RPMI8226 (cell line): ENCODE data around the gene CAND2.
"Not testable (repeated sequence)": the region's sequence is repeated elsewhere in the genome, so short reads cannot be mapped to it uniquely, and the experiment has no call there.

Experiments used
- DNase-seq: peaks from one replicate; pipeline ENCODE4 v3.0.0-alpha.2; 2015

The CAND2 gene

DNA sequence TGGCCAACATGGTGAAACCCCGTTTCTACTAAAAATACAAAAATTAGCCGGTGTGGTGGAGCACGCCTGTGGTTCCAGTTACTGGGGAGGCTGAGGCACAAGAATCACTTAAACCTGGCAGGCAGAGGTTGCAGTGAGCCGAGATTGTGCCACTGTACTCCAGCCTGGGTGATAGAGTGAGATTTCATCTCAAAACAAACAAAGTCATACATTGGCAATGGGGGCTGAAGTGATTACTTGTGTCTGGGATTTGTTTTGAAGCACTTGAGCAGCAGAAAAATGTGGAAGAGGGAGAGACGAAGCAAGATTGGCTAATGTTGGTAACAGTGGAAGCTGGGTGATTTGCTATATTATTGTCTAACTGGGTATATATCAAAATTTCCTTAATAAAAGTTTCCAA, 24.0 kb upstream of the CAND2 start:
- DNase-seq: no peak

DNA sequence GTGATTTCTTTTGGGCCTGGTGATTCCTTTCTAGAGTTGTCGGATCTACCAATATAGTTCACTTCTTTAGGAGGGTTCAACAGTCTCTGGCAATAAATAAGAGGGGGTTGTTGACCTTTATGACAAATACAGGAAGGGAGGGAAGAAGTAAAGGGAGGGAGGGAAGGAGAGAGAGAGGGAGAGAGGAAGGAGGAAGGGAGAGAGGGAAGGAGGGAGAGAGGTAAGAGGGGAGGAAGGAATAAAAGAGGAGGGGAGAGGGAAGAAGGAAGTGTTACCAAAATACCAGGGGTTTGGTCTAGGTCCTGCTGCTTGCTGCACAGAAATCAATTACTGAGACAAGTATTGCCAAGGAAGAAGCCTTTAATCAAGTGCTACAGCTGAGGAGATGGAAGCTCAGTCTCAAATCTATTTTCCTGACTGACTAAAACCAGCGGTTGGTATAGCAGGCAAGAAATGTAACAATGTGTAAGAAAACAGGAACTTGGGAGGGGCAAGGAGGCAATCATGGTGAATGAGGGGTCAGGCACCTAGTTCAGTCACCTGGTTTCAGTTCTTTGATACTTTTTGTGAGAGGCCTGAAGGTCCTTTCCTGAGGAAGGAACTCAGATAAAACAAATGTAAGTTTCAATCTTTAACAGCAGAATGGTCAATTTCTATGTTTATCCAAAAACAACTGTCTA, 23.3 kb upstream of the CAND2 start:
- peak; percentile 37 for DNase-seq

DNA sequence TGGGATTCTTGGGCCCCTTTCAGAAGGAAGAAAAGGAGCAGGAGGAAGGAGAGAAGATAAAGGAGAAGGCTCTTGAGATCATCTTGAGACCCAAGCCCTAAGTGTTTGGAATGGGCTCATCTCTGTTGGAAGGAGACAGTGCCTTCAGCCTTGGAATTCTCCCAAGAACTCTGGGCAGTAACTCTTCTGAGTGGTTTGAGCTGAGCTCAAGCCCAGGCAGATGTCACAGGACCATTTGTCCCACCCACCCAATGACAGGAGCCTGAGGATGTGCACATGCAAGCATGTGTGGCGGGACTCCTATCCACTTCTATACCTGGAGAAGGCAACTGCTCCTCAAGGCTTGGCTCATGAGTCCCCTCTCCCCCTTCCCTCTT, 22.8 kb upstream of the CAND2 start:
- DNase-seq: no peak

DNA sequence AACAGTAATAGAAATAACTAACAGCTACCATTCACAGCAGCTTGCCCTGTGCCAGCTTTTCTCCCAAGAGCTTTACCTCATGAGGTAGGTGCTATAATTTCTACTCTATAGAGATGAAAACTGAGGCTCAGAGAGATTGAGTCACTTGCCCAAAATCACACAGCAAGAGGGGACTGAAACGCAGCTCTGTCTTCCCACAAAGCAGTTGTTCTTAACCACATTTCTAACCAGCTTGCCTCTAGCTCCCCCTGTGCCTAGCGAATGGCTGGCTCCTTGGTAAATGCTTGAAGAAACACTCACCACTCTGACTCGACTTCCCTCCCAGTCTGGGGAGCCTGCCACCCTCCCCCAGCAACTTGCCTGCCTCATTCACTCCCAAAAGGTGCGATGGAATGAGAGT, 21.9 kb upstream of the CAND2 start:
- no peak for DNase-seq

DNA sequence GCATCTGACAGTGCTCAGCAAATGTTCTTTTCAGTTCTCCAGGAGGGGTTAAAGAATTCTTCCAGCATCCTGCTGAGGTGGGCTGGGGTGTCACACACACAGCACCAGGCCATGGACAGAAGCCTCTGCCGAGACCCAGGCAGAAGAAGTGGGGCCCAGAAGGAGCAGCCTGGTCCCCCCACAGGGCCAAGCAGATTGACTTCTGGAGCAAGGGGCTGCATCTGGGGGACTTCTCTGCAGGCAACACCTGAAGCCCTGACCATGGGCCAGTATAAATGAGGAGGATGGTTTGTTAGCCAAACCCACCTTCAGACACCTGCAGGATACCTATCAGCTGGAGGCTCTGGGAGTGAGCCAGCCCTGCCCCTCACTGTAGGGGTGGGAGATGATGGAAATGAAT, 21.3 kb upstream of the CAND2 start:
- no peak for DNase-seq

DNA sequence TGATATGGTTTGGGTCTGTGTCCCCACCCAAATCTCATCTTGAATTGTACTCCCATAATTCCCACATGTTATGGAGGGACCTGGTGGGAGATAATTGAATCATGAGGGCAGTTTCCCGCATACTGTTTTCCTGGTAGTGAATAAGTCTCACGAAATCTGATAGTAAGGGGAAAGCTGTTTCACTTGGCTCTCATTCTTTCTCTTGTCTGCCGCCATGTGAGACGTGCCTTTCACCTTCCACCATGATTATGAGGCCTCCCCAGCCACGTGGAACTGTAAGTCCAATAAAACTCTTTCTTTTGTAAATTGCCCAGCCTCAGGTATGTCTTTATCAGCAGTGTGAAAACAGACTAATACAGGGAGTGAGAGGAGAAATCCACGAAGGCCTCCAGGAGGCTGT, 20.5 kb upstream of the CAND2 start:
- not testable (repeated sequence) for DNase-seq

DNA sequence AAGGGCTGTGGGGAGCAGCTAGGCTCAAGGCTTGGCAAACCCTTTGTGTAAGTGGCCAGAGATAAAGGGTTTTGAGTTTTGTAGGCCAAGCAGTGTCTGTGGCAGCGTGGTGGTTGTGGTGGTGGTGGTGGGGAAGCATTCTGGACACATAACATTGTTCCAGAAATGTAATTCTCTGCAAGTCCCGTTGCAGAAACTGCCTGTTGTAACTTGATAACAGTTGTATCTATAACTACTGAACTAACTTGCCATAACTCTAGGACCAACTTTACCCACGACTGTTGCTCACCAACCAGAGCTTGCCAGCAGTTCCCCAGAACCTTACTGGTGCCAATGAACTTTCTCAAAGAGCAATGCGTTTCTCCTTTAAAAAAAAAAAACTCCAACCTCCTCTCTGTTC, 19.3 kb upstream of the CAND2 start:
- DNase-seq: no peak

DNA sequence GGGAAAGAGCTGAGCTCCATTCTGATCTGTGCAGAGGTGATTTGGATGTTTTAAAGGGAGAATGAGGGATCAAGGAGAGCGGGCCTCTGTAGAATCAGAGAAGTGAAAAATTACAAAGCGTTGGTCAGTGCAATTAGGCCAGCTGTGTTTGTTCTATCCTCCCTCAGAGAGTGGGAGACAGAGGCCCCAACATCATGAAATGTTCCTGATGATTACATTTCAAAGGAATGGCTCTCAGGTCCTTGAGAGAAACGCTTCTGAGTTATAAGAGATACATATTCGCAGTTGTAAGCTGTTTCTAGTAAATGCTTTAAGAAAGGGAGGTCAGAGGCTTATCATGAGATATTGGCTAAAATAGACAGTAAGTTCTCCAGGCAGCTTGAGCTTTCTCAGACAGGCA, 15.7 kb upstream of the CAND2 start:
- no peak for DNase-seq

DNA sequence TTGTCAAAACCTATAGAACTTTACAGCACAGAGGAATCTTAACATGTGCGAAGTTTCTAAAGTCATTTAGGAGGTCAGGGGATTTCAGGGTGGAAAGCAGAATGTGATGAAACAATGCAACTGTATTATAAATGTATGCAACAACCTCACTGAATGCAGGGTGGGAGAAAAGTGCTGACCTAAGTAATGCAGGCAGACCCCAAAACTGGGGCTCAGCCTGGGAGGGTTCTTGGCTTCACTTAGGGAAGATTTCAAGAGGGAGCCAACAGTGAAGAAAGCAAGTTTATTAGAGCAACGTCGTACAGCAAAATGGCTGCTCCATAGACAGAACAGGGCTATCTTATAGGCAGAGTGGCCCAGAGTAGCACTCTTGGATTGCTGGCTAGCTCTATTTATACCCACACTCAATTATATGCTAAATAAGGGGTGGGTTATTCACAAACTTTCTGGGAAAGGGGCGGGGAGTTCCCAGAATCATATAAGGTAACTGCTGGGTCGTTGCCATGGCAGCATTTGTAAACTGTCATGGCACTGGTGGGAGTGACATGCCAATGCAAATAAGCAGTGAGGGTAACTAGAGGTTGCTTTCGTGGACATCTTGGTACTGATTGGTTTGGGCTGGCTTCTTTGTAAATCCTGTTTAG, 14.2 kb upstream of the CAND2 start:
- no peak for DNase-seq

DNA sequence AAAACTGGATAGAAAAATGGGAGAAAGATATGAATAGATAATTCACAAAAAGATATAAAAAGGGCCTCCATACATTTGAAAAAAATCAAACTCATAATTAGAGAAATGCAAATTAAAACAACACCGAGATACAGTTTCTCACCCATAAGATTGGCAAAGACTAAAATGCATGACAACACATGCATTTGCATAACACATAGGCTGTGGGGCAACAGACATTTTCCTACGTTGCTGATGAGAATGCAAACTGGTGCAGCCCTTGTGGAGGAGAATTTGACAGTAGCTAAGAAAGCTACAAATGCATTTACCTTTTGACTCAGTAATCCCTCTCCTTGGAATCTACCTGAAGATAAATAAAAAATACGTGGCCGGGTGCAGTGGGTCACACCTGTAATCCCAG, 11.4 kb upstream of the CAND2 start:
- DNase-seq: no peak

DNA sequence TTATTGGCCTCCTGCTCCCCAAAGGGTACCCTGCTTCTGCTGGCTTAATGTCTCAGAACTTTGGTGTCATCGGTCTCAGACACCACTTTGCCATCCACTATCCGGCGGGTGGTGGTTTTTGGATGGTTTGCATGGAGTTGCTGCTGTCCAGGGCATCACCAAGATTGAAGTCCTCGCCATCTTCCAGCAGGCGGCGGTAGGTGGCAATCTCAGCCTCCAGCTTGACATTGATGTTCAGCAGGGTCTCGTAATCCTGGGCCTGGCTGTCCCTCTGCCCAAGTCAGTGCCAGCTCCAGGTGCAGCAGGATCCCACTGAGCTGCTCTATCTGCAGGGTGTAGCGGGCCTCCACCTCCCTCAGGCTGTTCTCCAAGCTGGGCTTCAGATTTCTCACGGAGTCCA, 9.1 kb upstream of the CAND2 start:
- peak; percentile 52 for DNase-seq

DNA sequence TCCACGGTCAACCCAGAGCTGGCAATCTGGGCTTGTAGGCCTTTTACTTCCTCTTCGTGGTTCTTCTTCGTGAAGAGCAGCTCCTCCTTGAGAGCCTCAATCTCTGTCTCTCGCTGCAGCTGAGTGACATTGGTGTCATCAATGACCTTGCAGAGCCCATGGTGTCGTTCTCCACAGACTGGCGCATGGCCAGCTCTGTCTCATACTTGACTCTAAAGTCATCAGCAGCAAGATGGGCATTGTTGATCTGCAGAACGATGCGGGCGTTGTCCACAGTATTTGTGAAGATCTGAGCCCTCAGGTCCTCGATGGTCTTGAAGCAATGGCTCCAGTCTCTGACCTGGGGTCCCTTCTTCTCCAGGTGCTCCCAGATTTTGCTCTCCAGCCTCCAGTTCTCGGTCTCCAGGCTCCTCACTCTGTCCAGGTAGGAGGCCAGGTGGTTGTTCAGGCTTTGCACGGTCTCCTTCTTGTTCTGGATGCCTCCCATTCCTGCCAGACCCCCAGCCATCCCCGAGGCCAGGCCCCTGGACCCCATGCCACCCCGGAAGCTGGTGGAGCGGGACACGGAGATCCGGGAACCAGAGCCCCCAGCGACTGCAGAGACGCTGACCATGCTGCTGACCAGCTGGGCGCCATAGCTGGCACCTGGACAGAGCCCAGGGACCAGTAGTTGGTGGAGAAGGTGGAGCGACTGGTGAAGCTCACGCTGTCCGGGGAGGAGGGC, 8.4 kb upstream of the CAND2 start:
- DNase-seq: not testable (repeated sequence)

DNA sequence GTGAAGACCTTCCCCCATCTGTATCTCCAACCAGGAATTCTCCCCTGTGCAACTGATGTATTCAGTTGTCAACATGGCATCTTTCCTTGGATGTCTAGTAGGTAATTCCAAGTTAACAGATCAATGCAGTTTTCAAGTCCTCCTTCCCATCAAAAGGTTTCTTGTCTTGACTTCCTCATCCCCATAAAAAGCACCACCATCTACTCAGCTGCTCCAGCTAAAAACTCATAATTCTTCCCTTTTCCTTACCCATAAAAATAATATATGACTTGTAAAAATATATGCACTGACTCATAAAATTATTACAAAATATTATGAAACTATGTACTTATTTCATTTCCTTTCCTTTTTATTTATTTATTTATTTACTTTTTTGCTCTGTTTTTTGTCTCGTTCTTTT, 5.0 kb upstream of the CAND2 start:
- no peak for DNase-seq

DNA sequence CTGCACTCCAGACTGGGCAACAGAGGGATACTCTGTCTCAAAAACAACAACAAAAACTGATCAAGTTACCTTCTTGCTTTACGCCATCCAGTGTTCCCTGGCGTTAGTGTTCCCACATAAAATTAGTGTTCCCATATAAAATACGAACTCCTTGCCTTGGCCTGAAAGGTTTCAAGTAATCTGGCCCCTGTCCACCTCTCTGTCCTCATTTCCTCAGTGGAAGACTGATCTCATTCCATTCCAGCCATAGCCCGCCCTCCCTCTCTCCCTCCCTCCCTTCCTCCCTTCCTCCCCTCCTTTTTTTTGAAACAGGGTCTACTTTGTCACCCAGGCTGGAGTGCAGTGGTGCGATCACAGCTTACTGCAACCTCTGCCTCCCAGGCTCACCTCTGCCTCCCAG, 2.8 kb upstream of the CAND2 start:
- no peak for DNase-seq

DNA sequence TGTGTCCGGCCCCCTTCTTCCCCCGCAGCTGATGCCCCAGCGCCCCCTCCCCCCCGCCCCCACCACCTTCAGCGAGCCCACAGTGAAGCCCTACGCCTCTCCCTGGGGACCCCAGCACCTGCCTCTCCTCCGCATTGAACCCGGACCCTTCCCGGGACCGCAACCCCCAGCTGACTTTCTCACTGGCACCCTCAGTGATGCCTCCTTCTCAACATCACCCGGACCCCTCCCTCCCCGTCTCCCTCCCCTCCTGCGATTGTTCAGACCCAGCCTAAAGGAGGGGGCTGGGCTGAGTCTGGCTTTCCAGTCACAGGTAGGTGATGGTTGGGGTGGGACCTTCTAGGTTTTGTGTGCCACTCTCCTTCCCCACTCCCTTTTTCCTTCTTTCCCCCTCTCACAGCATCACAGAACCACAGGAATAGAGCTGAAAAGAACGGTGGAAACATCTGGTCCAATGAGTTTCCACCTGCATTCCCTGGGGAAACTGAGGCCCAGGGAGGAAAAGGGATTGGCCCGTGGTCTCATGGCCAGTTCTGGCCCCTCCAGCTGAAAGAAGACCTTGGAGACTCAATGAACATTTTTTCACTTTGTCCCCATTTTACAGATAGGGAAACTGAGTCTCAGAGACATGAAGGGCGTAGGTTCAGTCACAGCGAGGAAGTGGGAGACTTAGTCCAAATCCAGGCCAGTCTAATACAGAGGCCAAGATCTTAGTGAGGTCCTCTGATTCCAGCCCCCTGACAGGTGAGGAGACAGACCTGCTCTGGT, 828 bp downstream of the CAND2 start:
- DNase-seq: no peak

DNA sequence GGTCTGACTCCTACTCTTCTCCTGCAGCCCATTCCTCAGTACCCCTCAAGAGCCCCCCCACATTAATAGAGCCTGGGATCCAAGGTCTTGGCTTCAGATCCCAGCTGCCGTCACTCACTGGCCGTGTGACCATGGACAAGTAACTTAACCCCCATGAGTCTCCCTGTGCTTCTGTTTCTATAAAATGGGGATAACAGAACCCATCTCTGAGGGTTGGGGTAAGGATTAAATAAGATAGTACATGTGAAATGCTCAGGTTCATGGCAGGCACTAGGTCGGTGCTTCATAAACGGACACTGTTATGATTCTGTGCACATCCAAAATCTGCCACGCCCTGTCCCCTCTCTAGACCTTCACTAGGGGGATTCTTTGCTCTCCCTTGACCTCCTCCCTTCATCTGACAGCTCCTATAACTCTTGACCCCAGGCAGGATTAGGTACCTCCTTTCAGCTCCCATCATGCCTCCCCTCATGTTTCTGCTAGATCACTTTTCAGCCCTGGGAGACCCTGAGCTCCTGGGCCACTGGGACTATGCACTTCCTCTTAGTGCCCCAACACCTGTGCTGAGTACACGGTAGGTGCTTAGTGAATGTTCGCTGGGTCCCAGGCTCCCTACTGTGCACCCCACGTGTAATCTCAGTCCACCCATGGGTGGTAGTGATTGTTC, 1.5 kb downstream of the CAND2 start:
- DNase-seq: no peak

DNA sequence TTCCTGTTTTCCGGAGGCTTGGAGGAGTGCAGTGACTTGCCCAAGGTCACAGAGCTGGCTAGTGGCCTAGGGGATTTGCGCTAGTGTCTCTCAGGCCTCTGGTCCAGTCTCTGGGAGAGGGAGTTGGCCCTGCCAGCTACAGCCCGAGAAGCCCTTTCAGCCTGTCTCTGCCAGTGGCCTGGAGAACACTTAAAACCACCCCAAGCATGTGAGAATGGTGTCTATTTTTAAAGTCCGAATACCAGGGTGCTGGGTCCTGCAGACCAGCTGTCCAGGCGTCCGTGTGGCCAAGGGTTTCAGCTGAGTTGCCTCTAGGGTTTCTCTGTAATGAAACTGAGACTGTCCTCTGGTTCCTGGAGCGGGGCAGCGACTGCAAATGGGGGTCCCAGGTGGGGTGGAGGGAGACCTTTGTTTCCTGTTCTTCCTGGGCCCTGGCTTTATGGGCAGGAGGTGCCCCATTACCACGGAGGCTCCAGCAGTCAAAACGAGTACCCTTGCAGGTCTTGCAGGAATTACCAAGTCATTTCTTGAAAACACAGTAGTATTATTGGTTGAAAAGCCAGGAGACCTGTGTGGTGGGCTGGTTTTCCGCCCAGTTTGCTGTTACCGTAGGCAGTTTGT, 2.2 kb downstream of the CAND2 start:
- no peak for DNase-seq

DNA sequence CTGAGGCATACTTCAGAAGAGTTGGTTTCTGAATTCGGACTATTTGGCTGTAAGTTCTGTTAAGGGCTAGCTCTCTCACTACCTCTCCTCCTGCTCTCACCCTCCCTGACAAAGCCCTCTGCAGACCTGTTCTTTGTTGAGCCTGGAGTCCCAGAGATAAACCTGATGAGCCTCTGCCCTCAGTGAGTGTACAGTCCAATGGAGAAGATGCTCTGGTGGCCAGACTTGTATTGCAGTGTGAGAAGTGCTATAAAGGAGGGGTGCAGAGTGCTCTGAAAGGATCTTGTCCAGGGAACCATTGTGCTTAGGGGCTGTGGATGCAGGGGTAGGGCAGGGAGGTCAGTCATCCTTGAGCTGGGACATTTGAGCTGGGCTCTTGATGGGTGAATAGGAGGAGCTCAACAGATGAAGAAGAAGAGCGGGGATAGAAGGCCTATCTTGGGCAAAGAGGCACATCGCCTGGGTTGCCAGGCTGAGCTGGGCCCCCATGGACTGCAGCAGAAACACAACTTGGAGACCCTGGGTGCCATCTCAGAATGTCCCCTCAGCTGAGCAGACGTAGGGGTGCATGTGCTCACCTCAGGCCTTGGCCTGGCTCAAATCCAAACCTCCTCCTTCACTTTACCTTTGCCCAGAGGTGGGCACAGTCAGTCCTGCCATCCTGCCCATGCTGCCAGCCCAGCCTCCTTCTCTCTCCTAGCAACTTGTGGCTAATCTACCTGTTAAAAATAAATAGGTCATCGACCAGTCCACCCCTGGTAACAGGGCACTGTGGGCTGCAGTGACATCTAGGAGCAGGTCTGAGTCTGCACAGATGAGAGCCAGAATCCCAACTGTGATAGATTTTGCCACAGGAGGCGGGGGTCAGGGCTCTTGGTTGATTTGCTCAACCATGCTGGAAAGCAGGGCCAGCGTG, 3.3 kb downstream of the CAND2 start:
- no peak for DNase-seq

DNA sequence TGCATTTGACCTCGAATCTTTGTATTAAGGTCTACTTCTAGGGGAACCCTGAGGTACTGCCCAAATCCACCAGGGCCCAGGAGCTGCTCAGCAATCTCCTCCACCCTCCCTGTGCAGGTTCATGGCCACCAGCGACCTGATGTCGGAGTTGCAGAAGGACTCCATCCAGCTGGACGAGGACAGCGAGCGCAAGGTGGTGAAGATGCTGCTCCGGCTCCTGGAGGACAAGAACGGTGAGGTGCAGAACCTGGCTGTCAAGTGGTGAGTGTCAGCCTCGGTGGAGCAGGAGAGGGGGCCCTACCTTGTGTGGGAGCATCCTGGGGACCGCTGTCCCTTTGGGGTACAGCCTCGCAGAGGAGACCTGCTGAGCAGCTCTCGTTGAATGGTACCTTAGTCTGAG, 6.9 kb downstream of the CAND2 start:
- DNase-seq: no peak

DNA sequence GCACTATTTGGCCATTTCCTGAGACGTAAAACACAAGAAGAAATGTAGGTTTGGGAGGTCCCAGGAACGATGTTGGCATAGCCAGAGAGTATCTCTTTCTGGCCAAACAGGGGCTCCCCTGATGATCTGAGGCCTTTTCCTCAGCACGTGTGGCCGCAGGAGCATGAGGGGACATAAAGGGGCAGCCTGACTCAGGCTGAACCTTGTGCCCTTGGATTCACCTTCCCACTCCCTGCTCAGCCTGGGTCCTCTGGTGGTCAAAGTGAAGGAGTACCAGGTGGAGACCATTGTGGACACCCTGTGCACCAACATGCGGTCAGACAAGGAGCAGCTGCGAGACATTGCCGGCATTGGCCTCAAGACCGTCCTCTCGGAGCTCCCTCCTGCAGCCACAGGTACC, 10.6 kb downstream of the CAND2 start:
- DNase-seq: no peak

DNA sequence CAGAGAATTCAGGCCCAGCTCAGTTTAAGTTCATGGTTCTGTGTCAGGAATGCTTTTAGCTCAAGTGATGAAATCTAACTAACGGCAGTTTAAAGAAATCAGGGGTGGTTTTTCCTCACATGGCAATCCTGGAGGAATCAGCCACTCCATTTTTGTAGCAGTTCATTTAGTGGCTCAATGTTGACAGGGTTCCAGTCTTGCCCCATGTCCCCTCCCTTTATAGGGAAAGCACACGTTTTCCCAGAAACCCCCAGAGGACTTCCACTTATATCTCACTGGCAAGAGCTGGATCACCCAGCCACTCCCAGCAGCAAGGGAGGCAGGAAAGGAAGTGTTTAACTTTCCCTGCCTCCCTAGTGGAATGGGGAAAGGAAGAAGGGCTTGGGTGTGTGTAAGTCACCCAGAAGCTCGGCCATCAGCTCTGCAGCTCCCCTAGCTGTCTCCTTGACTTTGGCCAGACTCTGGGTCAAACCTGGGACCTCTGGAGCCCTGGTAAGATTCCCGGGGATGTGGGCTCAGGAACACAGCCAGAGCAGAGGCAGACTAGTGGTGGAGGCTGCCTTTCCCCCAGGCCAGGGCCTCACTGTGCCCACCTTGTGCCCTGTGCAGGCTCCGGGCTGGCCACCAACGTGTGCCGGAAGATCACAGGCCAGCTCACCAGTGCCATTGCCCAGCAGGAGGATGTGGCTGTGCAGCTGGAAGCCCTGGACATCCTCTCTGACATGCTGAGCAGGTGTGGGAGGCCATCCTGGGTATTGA, 11.3 kb downstream of the CAND2 start:
- no peak for DNase-seq
